Fibroblast of mammary gland (primary cell): ENCODE results near the gene PDE1A.
"Not testable (repeated sequence)": the region's sequence is repeated elsewhere in the genome, so short reads cannot be mapped to it uniquely, and the experiment has no call there.

ENCODE experiments used
- DNase-seq: peaks from one replicate; pipeline ENCODE4 v3.0.0-alpha.2; 2010; ENCODE audit warnings: low read depth
- H3K4me3 ChIP-seq: 2 replicates; pipeline ENCODE4 v1.5.1; 2011; ENCODE audit warnings: low read depth, mild to moderate bottlenecking, low read length, moderate library complexity; ENCODE audit not compliant: control insufficient read depth
- TF ChIP-seq, protein P1 (sequence below): conservative IDR thresholded peaks from 2 replicates; pipeline ENCODE4 v1.5.1; 2011; ENCODE audit warnings: low read depth, low read length, inconsistent platforms; ENCODE audit not compliant: control insufficient read depth, insufficient read depth

PDE1A gene

DNA sequence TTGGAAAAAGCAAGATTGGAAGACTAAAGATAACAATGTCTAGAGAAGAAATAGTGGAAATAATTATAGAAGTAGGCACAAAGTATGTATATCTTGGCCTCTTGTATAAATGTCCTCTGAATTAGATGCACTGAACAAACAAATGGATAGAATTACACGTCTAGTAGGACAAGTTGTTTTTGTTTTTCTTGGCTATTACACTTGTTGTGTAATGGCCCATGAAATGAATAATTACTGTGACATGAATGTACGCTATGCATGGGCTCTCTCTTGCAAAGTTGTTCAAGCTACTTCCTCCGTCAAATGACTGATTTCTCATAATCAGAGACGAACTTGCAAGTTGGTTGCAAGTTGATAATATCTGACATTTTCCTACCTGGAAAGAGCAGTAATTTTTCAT is 126.2 kb downstream of the PDE1A start:
- TF ChIP-seq, protein P1, sequence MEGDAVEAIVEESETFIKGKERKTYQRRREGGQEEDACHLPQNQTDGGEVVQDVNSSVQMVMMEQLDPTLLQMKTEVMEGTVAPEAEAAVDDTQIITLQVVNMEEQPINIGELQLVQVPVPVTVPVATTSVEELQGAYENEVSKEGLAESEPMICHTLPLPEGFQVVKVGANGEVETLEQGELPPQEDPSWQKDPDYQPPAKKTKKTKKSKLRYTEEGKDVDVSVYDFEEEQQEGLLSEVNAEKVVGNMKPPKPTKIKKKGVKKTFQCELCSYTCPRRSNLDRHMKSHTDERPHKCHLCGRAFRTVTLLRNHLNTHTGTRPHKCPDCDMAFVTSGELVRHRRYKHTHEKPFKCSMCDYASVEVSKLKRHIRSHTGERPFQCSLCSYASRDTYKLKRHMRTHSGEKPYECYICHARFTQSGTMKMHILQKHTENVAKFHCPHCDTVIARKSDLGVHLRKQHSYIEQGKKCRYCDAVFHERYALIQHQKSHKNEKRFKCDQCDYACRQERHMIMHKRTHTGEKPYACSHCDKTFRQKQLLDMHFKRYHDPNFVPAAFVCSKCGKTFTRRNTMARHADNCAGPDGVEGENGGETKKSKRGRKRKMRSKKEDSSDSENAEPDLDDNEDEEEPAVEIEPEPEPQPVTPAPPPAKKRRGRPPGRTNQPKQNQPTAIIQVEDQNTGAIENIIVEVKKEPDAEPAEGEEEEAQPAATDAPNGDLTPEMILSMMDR: no peak

DNA sequence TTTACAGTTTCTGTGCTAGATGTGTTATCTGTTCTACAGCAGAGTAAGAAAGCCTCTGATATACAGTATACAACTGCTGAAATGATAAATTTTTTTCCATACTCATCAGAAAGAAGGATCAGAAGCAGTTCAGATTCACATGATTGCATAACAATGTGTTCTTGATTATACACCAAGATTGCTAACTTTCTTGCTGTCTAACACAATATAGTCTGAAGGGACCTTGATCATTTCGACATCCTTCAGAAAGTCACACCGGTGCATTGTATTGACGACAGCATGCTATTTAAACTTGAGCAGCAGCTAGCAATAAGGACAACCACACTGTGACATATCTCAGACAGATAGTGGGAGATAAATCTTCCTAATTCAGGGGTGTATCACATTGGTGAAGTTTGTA is 127.2 kb downstream of the PDE1A start:
- TF ChIP-seq, protein P1: no peak
- no peak overlapping the region for H3K4me3 ChIP-seq
- no peak for DNase-seq

More for the DNA sequence above, 126.2 kb downstream of the PDE1A start:
- H3K4me3 ChIP-seq: no peak overlapping the region
- DNase-seq: peak; percentile 81

DNA sequence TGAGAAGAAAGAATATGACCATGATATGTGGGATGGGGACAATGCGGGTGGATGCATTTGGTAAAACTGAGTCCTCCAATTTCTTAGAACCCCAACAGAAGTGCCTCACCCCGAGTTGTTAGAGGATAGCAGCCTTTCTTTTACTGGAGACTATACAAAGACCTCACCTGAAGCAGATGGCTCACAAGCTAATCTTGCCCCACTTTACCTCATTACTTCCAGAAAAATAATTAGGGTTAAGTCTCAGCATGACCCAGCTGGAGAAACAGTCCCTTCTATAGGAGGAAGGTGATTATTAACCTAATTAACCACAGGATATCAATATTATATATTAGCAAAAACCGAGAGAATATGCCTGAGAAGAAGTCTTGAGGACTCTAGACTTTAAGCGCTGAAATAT is 128.4 kb downstream of the PDE1A start:
- DNase-seq: no peak
- no peak overlapping the region for H3K4me3 ChIP-seq
- TF ChIP-seq, protein P1: no peak

DNA sequence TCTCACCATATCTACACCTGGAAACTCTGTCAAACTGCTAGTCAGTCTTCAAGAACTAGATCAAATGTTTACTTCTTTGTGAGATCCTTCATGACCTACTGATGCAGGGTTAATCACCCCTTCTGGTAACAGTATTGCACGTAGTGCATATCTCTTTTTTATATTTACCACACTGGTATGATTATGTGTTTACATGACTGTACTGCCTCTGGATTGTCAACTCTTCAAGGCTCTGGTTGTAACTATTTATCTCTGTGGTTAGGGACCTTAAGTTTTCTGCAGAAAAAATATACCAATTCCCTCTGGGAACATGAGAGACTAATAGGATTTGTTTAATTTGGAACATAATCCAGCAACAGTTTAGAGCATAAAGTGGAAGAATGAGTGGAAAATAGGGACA is 135.5 kb downstream of the PDE1A start:
- TF ChIP-seq, protein P1: no peak
- H3K4me3 ChIP-seq: no peak overlapping the region
- DNase-seq: peak; percentile 16

DNA sequence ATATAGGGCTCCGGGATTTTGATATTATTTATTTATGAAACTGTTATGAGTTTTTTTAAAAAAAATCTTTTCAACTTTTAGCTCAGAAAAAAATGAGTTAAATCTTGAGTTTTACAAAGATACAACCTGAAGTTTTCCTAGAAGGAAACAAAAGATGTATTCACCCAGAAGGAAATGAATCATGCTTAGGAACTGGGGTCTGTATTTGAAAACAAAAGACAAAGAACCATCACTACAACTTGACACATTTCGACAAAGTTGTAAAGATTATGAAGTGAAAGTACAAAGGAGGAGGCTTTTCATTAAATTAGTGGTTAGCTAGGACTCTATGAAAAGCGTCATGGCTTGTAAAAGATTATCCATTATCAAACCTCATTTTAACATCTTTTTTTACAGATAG is 143.3 kb downstream of the PDE1A start:
- H3K4me3 ChIP-seq: no peak overlapping the region
- TF ChIP-seq, protein P1: no peak
- DNase-seq: no peak

DNA sequence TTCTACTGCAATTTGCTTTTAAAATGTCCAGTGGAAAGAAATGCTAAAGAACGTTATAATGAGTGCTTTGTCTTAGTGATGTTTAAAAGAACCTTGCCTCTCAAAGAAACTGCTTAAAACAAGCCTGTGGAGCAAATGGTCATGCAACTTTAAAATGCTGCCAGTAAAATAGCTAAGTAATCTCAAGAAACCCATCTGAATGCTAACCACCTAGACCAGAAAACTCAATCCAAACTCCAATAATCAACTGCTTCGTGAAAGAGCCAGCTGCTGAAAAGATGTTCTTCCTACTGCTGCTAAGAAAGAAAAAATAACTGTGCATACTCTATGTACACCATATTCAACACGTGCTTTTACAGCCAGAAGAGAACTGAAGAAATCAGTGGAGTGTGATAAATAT is 145.6 kb downstream of the PDE1A start:
- no peak overlapping the region for H3K4me3 ChIP-seq
- TF ChIP-seq, protein P1: no peak
- no peak for DNase-seq

DNA sequence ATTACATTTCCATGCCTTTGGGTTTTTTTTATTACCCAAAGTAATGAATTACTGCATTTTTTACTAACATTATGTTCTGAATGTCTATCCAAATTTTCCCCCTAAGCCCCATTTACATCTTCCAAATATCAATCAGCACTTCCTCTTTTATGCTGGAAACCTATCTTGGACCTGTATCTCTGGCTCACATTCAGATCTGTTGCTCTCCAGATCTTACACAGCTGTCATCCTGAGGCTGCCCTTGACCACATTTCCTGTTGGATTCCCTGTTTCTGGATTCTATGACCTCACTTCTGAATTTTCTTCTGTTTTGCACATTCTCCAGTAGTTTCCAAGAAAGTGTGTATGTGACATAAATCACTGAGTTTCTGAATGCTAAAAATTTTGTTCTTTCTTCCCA is 146.7 kb downstream of the PDE1A start:
- TF ChIP-seq, protein P1: no peak
- H3K4me3 ChIP-seq: no peak overlapping the region
- DNase-seq: peak; percentile 60

DNA sequence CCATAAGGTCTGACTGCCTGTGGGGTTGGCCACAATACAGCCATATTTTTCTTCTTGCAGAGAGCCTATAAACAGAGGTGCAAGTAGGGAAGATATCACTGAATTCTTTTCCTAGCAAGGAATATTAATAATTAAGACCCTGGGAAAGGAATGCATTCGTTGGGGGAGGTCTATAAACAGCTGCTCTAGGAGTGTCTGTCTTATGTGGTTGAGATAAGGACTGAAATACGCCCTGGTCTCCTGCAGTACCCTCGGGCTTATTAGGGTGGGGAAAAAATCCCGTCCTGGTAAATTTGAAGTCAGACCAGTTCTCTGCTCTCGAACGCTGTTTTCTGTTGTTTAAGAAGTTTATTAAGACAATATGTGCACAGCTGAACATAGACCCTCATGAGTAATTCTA is 150.2 kb downstream of the PDE1A start:
- H3K4me3 ChIP-seq, DNase-seq: not testable (repeated sequence)
